HL-60 (cell line): Measurements from ENCODE around the gene MYRIP.

Source experiments
- CTCF ChIP-seq: IDR thresholded peaks from one replicate; pipeline ENCODE4 v1.5.1; 2011; ENCODE audit warnings: low read length, control low read depth, inconsistent platforms; ENCODE audit not compliant: insufficient read depth
- GABPA ChIP-seq: IDR thresholded peaks from 2 replicates; pipeline ENCODE4 v1.6.1; 2012; ENCODE audit warnings: low read depth
- POLR2AphosphoS5 ChIP-seq: IDR thresholded peaks from 2 replicates; pipeline ENCODE4 v1.6.1; 2012; ENCODE audit warnings: low read depth
- REST ChIP-seq: IDR thresholded peaks from 2 replicates; pipeline ENCODE4 v1.6.1; 2012; ENCODE audit warnings: low read depth; ENCODE audit not compliant: insufficient replicate concordance
- SPI1 ChIP-seq: IDR thresholded peaks from 2 replicates; pipeline ENCODE4 v1.6.1; 2012; ENCODE audit warnings: low read depth, mild to moderate bottlenecking, borderline replicate concordance

- TF ChIP-seq CTCF, result no peak
- no peak for TF ChIP-seq SPI1
- no peak for TF ChIP-seq REST
- TF ChIP-seq POLR2AphosphoS5, result no peak
- TF ChIP-seq GABPA, result no peak
Measured at GRCh38 chr3:40258555-40258954, 449.1 kb downstream of the MYRIP start.
